Measurements from ENCODE around the gene MAP2.

The MAP2 gene

GRCh38 chr2:209690029-209690754, 266.3 kb downstream of the MAP2 start:
- in situ Hi-C loops (cut with HindIII; ENCODE audit: low sequenced_read_pairs): no loop called here
- no peak overlapping the region for H3K4me3 ChIP-seq (ENCODE audit: low read depth, low read length)
- no peak for TF ChIP-seq CTCF (IDR thresholded peaks at IDR 0.05; ENCODE audit: low read depth, low read length)
- DNase-seq (ENCODE audit: low read depth, low spot score): no peak

- in situ Hi-C loops (cut with HindIII; ENCODE audit: low sequenced_read_pairs): no loop called here
- DNase-seq (ENCODE audit: low read depth, low spot score): no peak
- no peak overlapping the region for H3K4me3 ChIP-seq (ENCODE audit: low read depth, low read length)
- no peak for TF ChIP-seq CTCF (IDR thresholded peaks at IDR 0.05; ENCODE audit: low read depth, low read length)
Measured at GRCh38 chr2:209694748-209695147, 270.9 kb downstream of the MAP2 start.

- DNase-seq (ENCODE audit: low read depth, low spot score): no peak
Measured at GRCh38 chr2:209696836-209697711, 273.2 kb downstream of the MAP2 start.

GRCh38 chr2:209702775-209703174, 278.9 kb downstream of the MAP2 start:
- no peak for DNase-seq (ENCODE audit: low read depth, low spot score)
- no peak for TF ChIP-seq CTCF (IDR thresholded peaks at IDR 0.05; ENCODE audit: low read depth, low read length)
- in situ Hi-C loops (cut with HindIII; ENCODE audit: low sequenced_read_pairs): no loop called here
- H3K4me3 ChIP-seq (ENCODE audit: low read depth, low read length): no peak overlapping the region

More at GRCh38 chr2:209696836-209697711, 273.2 kb downstream of the MAP2 start:
- in situ Hi-C loops (cut with HindIII; ENCODE audit: low sequenced_read_pairs): no loop called here
- TF ChIP-seq CTCF (IDR thresholded peaks at IDR 0.05; ENCODE audit: low read depth, low read length): no peak
- no peak overlapping the region for H3K4me3 ChIP-seq (ENCODE audit: low read depth, low read length)

GRCh38 chr2:209713219-209713618, 289.4 kb downstream of the MAP2 start:
- DNase-seq (ENCODE audit: low read depth, low spot score): no peak
- in situ Hi-C loops (cut with HindIII; ENCODE audit: low sequenced_read_pairs): no loop called here
- no peak for TF ChIP-seq CTCF (IDR thresholded peaks at IDR 0.05; ENCODE audit: low read depth, low read length)
- no peak overlapping the region for H3K4me3 ChIP-seq (ENCODE audit: low read depth, low read length)

- DNase-seq (ENCODE audit: low read depth, low spot score): no peak
- in situ Hi-C loops (cut with HindIII; ENCODE audit: low sequenced_read_pairs): no loop called here
- H3K4me3 ChIP-seq (ENCODE audit: low read depth, low read length): no peak overlapping the region
- no peak for TF ChIP-seq CTCF (IDR thresholded peaks at IDR 0.05; ENCODE audit: low read depth, low read length)
Measured at GRCh38 chr2:209719034-209719433, 295.2 kb downstream of the MAP2 start.

Measured in astrocyte of the spinal cord (primary cell).